Epithelial cell of proximal tubule (primary cell): ENCODE data around the gene OR2V1. TPM values are rescaled to one million over a fixed set of nuclear protein-coding genes. Genes with fewer than 3 reads are reported as not detected.

ENCODE experiments used
- DNase-seq: peaks from one replicate; pipeline ENCODE4 v3.0.0-alpha.2; 2011; ENCODE audit warnings: low read depth
- H3K4me3 ChIP-seq: 2 replicates; pipeline ENCODE4 v1.5.1; 2011; ENCODE audit warnings: low read depth, mild to moderate bottlenecking, low read length
- CTCF ChIP-seq: conservative IDR thresholded peaks from 2 replicates; pipeline ENCODE4 v1.5.1; 2012; ENCODE audit warnings: low read depth, mild to moderate bottlenecking, low read length
- total RNA-seq: library from RNA; depleted of rRNA; stranded (reverse); fragments of >200 nt; gene quantifications from 2 replicates; pipeline ENCODE4 v1.2.3, GENCODE V29; 2015

Gene OR2V1
- total RNA-seq, 1 donor from 2014 or later = not detected

- H3K4me3 ChIP-seq = no peak overlapping the region
- TF ChIP-seq CTCF = no peak
- DNase-seq = no peak
Measured at GRCh38 chr5:181124526-181124925, 6.4 kb downstream of the OR2V1 start.

- no peak for TF ChIP-seq CTCF
- no peak for DNase-seq
- no peak overlapping the region for H3K4me3 ChIP-seq
Measured at GRCh38 chr5:181121675-181122561, 9.1 kb downstream of the OR2V1 start.

GRCh38 chr5:181120761-181121160, 10.2 kb downstream of the OR2V1 start:
- no peak overlapping the region for H3K4me3 ChIP-seq
- no peak for TF ChIP-seq CTCF
- no peak for DNase-seq

GRCh38 chr5:181120306-181120705, 10.7 kb downstream of the OR2V1 start:
- H3K4me3 ChIP-seq = no peak overlapping the region
- TF ChIP-seq CTCF = no peak
- no peak for DNase-seq

DNA sequence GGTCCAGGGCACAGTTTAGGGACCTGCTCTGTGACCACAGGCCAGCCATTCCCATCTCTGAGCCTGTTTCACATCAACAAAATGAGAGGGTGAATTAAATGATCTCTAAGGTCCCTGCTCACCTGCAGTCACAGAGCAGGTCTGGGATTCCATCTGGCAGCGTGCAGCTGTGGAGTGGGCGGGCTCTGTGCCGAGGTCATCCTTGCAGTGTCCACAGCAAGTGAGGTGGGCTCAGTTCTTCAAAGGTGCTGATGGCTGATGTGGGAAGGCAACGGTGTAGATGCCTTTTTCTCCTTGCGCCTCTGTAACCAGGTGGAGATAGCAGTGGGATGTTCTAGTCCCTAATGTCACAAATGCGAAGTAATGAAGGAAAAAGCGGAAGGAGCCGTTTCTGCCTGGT, 11.9 kb downstream of the OR2V1 start:
- DNase-seq = no peak
- no peak overlapping the region for H3K4me3 ChIP-seq
- TF ChIP-seq CTCF = no peak

DNA sequence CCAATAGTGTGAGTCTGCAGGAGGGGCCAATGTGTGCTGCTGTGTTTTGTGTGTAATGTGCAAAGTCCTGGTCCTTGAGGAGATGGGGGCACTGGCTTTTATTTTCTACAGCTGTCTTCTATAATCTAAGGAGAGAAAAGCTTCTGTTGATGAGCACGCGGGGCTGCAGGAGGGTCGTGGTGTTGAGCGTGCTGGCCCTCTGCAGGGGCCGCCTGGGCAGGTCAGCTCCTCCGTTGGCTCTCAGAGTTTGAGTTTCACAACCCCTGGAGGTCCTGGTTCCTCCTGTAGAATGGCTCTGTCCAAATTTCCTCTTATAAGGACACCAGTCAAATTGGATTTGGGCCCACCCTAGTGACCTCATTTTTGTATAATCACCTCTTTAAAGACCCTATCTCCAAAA, 12.6 kb downstream of the OR2V1 start:
- no peak for DNase-seq
- no peak for TF ChIP-seq CTCF

More for the DNA sequence above, 12.6 kb downstream of the OR2V1 start:
- H3K4me3 ChIP-seq = no peak overlapping the region
